Activated naive CD4-positive, alpha-beta T cell treated with anti-CD3 and anti-CD28 coated beads, Interleukin-2, amount 50 U/mL, for 16 hours (primary cell): ENCODE measurements around the gene GPR157.
"Not testable (repeated sequence)": the region's sequence is repeated elsewhere in the genome, so short reads cannot be mapped to it uniquely, and the experiment has no call there.

ENCODE experiments used
- DNase-seq: peaks from one replicate; pipeline ENCODE4 v3.0.0-alpha.2; 2020

Gene GPR157

GRCh38 chr1:9128520-9129265, at the start of gene GPR157:
TSS of gene GPR157 (minus strand) at chr1:9129102. CDS start at chr1:9129027, 75 bp downstream.
- DNase-seq: peak; percentile 75

- no peak for DNase-seq
These were observed 45.9 kb upstream of the GPR157 start for GRCh38 chr1:9174762-9175161.

- DNase-seq: no peak
These were observed 45.3 kb upstream of the GPR157 start for GRCh38 chr1:9174243-9174642.

GRCh38 chr1:9169601-9170137, 40.8 kb upstream of the GPR157 start:
- DNase-seq: no peak

- DNase-seq: no peak
These were observed 38.7 kb upstream of the GPR157 start for GRCh38 chr1:9167638-9168037.

GRCh38 chr1:9166289-9167235, 37.7 kb upstream of the GPR157 start:
- DNase-seq: no peak

- DNase-seq: no peak
These were observed 36.5 kb upstream of the GPR157 start for GRCh38 chr1:9165396-9165795.

- DNase-seq: no peak
These were observed 36.0 kb upstream of the GPR157 start for GRCh38 chr1:9164919-9165318.

- no peak for DNase-seq
These were observed 35.6 kb upstream of the GPR157 start for GRCh38 chr1:9164532-9164900.

GRCh38 chr1:9161963-9162362, 33.1 kb upstream of the GPR157 start:
- DNase-seq: no peak

GRCh38 chr1:9161342-9161741, 32.4 kb upstream of the GPR157 start:
- DNase-seq: no peak

GRCh38 chr1:9160079-9160717, 31.3 kb upstream of the GPR157 start:
- DNase-seq: no peak

- DNase-seq: no peak
These were observed 27.0 kb upstream of the GPR157 start for GRCh38 chr1:9155879-9156278.

- DNase-seq: not testable (repeated sequence)
These were observed 26.5 kb upstream of the GPR157 start for GRCh38 chr1:9155405-9155804.

GRCh38 chr1:9153152-9153551, 24.2 kb upstream of the GPR157 start:
- DNase-seq: no peak

- no peak for DNase-seq
These were observed 23.6 kb upstream of the GPR157 start for GRCh38 chr1:9152535-9152934.

- no peak for DNase-seq
These were observed 22.5 kb upstream of the GPR157 start for GRCh38 chr1:9151328-9151860.

- DNase-seq: no peak
These were observed 21.9 kb upstream of the GPR157 start for GRCh38 chr1:9150582-9151327.

- no peak for DNase-seq
These were observed 21.1 kb upstream of the GPR157 start for GRCh38 chr1:9149837-9150581.

GRCh38 chr1:9149151-9149550, 20.2 kb upstream of the GPR157 start:
- no peak for DNase-seq

GRCh38 chr1:9146156-9146555, 17.3 kb upstream of the GPR157 start:
- no peak for DNase-seq
